Heart left ventricle (tissue), 16 donors: ENCODE results near the gene BDKRB2. TPM values are rescaled to one million over a fixed set of nuclear protein-coding genes. Genes with fewer than 3 reads are reported as not detected.
"Not testable (repeated sequence)": the region's sequence is repeated elsewhere in the genome, so short reads cannot be mapped to it uniquely, and the experiment has no call there.

Experiments used
- ATAC-seq, 4 donors: fragments of 200-7000 bp; cut with Tn5 transposase; one replicate each; pipeline ENCODE4 v1.9.1; 2020 to 2022; ENCODE audit warnings: moderate library complexity in 4 of 4, mild to moderate bottlenecking in 3 of 4, moderate number of reproducible peaks in 1 of 4
- DNase-seq, 5 donors: peaks; one replicate each; pipeline ENCODE4 v3.0.0-alpha.2; 2020
- H3K27ac ChIP-seq, 12 donors: fragments of 200-600 bp; sonication (generic) in 4 of 12; one replicate each; pipeline versions ENCODE4 v1.5.0 to v1.8.0; 2016 to 2022; ENCODE audit warnings: mild to moderate bottlenecking in 2 of 12
- H3K27me3 ChIP-seq, 9 donors: fragments of 200-600 bp; sonication (generic) in 2 of 9; one replicate each; pipeline versions ENCODE4 v1.5.1 to v1.8.0; 2016 to 2022; ENCODE audit warnings: mild to moderate bottlenecking in 3 of 9
- H3K36me3 ChIP-seq, 9 donors: fragments of 200-600 bp; sonication (generic) in 2 of 9; one replicate each; pipeline versions ENCODE4 v1.5.0 to v1.8.0; 2018 to 2022; ENCODE audit warnings: mild to moderate bottlenecking in 2 of 9
- H3K4me1 ChIP-seq, 12 donors: fragments of 200-600 bp; sonication (generic) in 4 of 12; one replicate each; pipeline versions ENCODE4 v1.5.0 to v1.8.0; 2016 to 2022; ENCODE audit warnings: mild to moderate bottlenecking in 3 of 12
- H3K4me3 ChIP-seq, 12 donors: fragments of 200-600 bp; sonication (generic) in 4 of 12; one replicate each; pipeline versions ENCODE4 v1.5.0 to v1.8.0; 2017 to 2022; ENCODE audit warnings: mild to moderate bottlenecking in 9 of 12, moderate library complexity in 4 of 12
- H3K9me3 ChIP-seq, 12 donors: fragments of 200-600 bp; sonication (generic) in 4 of 12; one replicate each; pipeline versions ENCODE4 v1.5.0 to v1.8.0; 2016 to 2022; ENCODE audit warnings: mild to moderate bottlenecking in 1 of 12
- POLR2A ChIP-seq, 2 donors: fragments of 450-650 bp; IDR thresholded peaks; one replicate each; pipeline ENCODE4 v1.6.1; 2017; ENCODE audit warnings: antibody characterized with exemption in 2 of 2, mild to moderate bottlenecking in 2 of 2, moderate library complexity in 2 of 2
- WGBS, 4 donors: extraction: QIAGEN DNeasy Blood & Tissue Kit in 2 of 4; methylation state at CpG; one replicate each; pipeline versions ENCODE4 v1.1.5 to v1.1.7; 2013 to 2018; 5-methylcytosine and 5-hydroxymethylcytosine counted together
- intact Hi-C, 10 donors: fragments of 100-400 bp; cut with DNase I; formaldehyde crosslinking; loops; one replicate each; pipeline versions ENCODE4 v1.11.1 to v1.14.2; 2022
- polyA plus RNA-seq, 2 donors: library from polyadenylated mRNA; stranded (reverse); fragments of 200-250 nt; gene quantifications; one replicate each; pipeline ENCODE4 v1.2.3, GENCODE V29; 2013
- total RNA-seq, 9 donors: library from RNA; depleted of rRNA in 2 of 9; stranded (reverse); fragments of >200 nt in 2 of 9; fragmentation: NEBNext Ultra II Directional in 3 of 9; extraction: Animal tissue kit (Norgen Biotek cat#: 25700) in 3 of 9; gene quantifications; one replicate each; pipeline versions ENCODE4 v1.1.0 to v1.2.4, GENCODE V29; 2016 to 2023
- TF ChIP-seq, protein P1 (sequence below), 12 donors: fragments of 200-600 bp; sonication (generic) in 4 of 12; IDR thresholded peaks; one replicate each; pipeline versions ENCODE4 v1.5.0 to v1.8.0; 2018 to 2022; ENCODE audit warnings: antibody characterized with exemption in 12 of 12, mild to moderate bottlenecking in 5 of 12
- donor health status: ischemic (EF 13 %, LVEDD 7.1; RV severe dilation, severe dysfunction).
- donor health status: healthy with polysubstance abuse.
- donor health status: DM: no; HTN: yes; CAD: no.
- donor health status: DM: no; HTN: no; CAD: no.
- donor health status: ischemic (EF 25% LVEDD 6.9; RV normal size, moderate dysfunction).
- donor health status: ischemic (EF 25% LVEDD 5.7; RV mildly dilated, moderate dysfunction).
- donor health status: healthy.
- donor health status: DM: yes; HTN: yes; CAD: no.
- donor health status: ischemic (EF 35%, LVEDD 5.7; RV mildly dilated, moderate dysfunction).
- donor health status: nonischemic (EF 11% LVEDD 7.7; RV severe dilation, severe dysfunction).
- donor health status: DM: yes; HTN: yes; CAD: no.
- donor health status: PGD.
- donor health status: ischemic (EF 29% LVEDD 5.4; RV normal size, mild dysfunction).
- donor health status: nonischemic (EF 23%, LVEDD 6.1; RV moderate dilation, normal function).

Gene BDKRB2
- total and polyA plus RNA-seq, 11 donors: 0.14 to 3.3 (median 0.63) TPM

DNA sequence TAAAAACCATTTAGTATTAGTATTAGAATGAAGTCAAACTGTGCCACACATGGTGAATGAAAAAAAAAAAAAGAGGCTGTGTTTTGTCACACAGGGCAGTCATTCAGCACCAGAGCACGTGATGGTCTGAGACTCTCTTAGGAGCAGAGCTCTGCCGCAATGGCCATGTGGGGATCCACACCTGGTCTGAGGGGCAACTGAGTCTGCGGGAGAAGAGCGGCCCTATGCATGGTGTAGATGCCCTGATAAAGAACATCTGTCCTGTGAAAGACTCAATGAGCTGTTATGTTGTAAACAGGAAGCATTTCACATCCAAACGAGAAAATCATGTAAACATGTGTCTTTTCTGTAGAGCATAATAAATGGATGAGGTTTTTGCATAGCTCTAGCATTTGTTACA lies 39.1 kb downstream of the BDKRB2 start:
- DNase-seq: no peak
- Histone ChIP-seq H3K27ac (no peak overlapping the region), H3K27me3 (peaks cover 0 to 23% (median 0%) of the 10 kb centered on the region in 9 donors), H3K9me3 (no peaks in the 10 kb centered on the region), H3K36me3 (no peaks in the 10 kb centered on the region), H3K4me3 (no peak overlapping the region), H3K4me1 (no peaks in the 10 kb centered on the region)
- TF ChIP-seq POLR2A (IDR thresholded peaks at IDR 0.05): no peak
- TF ChIP-seq, protein P1, sequence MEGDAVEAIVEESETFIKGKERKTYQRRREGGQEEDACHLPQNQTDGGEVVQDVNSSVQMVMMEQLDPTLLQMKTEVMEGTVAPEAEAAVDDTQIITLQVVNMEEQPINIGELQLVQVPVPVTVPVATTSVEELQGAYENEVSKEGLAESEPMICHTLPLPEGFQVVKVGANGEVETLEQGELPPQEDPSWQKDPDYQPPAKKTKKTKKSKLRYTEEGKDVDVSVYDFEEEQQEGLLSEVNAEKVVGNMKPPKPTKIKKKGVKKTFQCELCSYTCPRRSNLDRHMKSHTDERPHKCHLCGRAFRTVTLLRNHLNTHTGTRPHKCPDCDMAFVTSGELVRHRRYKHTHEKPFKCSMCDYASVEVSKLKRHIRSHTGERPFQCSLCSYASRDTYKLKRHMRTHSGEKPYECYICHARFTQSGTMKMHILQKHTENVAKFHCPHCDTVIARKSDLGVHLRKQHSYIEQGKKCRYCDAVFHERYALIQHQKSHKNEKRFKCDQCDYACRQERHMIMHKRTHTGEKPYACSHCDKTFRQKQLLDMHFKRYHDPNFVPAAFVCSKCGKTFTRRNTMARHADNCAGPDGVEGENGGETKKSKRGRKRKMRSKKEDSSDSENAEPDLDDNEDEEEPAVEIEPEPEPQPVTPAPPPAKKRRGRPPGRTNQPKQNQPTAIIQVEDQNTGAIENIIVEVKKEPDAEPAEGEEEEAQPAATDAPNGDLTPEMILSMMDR (IDR thresholded peaks at IDR 0.05): no peak
- WGBS, 4 donors: 58 to 63% (median 60%) methylated on average over 5 of the region's 5 CpGs
- ATAC-seq: no peak
- intact Hi-C loops: no loop called here

DNA sequence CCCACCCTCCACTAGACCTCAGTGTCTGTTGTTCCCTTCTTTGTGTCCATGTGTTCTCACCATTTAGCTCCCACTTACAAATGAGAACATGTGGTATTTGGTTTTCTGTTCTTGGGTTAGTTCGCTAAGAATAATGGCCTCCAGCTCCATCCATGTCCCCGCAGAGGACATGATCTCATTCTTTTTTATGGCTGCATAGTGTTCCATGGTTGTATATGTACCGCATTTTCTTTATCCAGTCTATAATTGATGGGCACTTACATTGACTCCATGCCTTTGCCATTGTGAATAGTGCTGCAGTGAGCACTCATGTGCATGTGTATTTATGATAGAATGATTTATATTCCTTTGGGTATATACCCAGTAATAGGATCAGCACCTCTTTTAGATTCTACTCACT lies 40.4 kb downstream of the BDKRB2 start:
- H3K36me3 ChIP-seq, H3K4me3 ChIP-seq, H3K9me3 ChIP-seq, DNase-seq, H3K4me1 ChIP-seq, ATAC-seq, intact Hi-C loops, H3K27ac ChIP-seq: not testable (repeated sequence)
- H3K27me3 ChIP-seq: peaks cover 0 to 15% (median 0%) of the 10 kb centered on the region in 9 donors
- 94 to 96% (median 95%) methylated on average over 3 of the region's 3 CpGs for WGBS, 4 donors

DNA sequence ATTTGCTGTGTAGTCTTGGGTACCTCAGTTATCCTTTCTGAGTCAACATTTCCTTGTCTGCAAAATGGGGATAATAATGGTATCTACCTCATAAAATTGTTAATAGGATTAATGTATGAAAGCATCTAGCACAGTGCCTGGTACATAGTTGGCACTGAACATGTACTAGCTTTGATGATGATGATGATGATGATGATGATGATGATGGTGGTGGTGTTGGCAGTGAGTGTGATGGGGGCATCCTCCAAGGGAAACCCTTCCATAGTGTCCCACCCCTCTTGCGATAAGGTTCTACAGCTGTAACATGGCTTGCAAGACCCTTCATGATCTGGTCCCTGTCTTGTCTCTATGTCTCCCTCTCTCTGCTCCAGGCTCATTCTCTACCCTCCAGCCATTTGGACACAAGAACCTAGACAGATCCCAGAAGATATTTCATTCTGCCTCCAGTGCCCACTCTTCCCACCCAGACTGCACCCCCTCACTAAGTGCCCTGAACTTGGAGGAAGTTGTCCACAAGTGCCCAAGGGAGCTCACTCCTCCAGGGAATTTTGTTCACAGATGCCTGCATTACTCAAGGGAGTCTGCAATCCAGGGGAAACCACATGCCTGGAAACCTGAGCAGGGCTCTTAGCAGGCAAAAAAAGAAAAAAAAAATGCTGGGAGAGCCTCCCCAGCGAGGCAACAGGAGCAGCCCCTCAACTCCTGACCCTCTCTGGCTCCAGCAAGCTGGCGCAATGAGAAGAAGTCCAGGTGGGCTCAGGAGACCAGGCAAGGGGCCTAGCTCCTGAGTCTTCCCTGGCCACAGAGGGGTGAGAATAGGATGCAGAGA lies 41.3 kb downstream of the BDKRB2 start:
- 79 to 90% (median 86%) methylated on average over 3 of the region's 3 CpGs for WGBS, 4 donors
- H3K9me3 ChIP-seq: no peaks in the 10 kb centered on the region
- intact Hi-C loops: no loop called here

DNA sequence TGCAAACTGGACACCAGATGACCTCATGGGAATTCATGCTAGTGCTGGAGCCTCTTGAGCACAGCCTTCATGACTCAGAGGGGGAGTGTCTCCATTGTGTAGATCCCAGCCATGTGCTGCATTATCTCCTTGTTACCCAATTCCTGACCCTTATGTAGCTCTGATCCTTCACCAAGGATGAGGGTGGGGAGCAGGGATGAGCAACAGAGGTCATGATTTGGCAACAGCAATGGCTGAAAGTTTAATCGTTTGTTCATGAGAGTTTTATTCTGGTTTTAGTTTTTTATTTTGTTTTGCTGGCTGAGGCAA lies 41.9 kb downstream of the BDKRB2 start:
- Histone ChIP-seq H3K4me3 (no peak overlapping the region), H3K9me3 (no peaks in the 10 kb centered on the region), H3K27ac (no peak overlapping the region), H3K4me1 (peaks cover 0 to 5% (median 0%) of the 10 kb centered on the region in 12 donors), H3K27me3 (peaks cover 0 to 20% (median 0%) of the 10 kb centered on the region in 9 donors), H3K36me3 (no peaks in the 10 kb centered on the region)
- DNase-seq: no peak
- ATAC-seq: peak in 2 of 4 donors; percentile 41 to 47
- no peak for TF ChIP-seq POLR2A (IDR thresholded peaks at IDR 0.05)
- TF ChIP-seq, protein P1 (IDR thresholded peaks at IDR 0.05): no peak
- 75 to 95% (median 81%) methylated on average over 1 of the region's 1 CpG for WGBS, 4 donors
- intact Hi-C loops: no loop called here

More for the DNA sequence above, 41.3 kb downstream of the BDKRB2 start:
- no peaks in the 10 kb centered on the region for H3K36me3 ChIP-seq
- no peak for TF ChIP-seq POLR2A (IDR thresholded peaks at IDR 0.05)
- TF ChIP-seq, protein P1 (IDR thresholded peaks at IDR 0.05): no peak
- ATAC-seq: no peak
- no peak overlapping the region for H3K27ac ChIP-seq
- H3K27me3 ChIP-seq: peaks cover 0 to 18% (median 0%) of the 10 kb centered on the region in 9 donors
- DNase-seq: no peak
- no peak overlapping the region for H3K4me3 ChIP-seq
- H3K4me1 ChIP-seq: peaks cover 0 to 5% (median 0%) of the 10 kb centered on the region in 12 donors
